NOMO-1 treated with dmso at 0.1 percent for 144 hours (cell line): Measurements from ENCODE around the gene MLLT3.
"Not testable (repeated sequence)": the region's sequence is repeated elsewhere in the genome, so short reads cannot be mapped to it uniquely, and the experiment has no call there.

Experiments
- DNase-seq: peaks from one replicate; lab custom pipeline; 2025; ENCODE audit not compliant: unreplicated experiment; lab: John Stamatoyannopoulos, UW

Gene MLLT3

GRCh38 chr9:20622330-20623020, at the start of gene MLLT3:
MLLT3 (minus strand) TSS chr9:20622499.
- DNase-seq = no peak

GRCh38 chr9:20671635-20672034, 49.3 kb upstream of the MLLT3 start:
- no peak for DNase-seq

- no peak for DNase-seq
Observed at GRCh38 chr9:20670395-20670794, 48.1 kb upstream of the MLLT3 start.

- no peak for DNase-seq
Observed at GRCh38 chr9:20664501-20664900, 42.2 kb upstream of the MLLT3 start.

DNA sequence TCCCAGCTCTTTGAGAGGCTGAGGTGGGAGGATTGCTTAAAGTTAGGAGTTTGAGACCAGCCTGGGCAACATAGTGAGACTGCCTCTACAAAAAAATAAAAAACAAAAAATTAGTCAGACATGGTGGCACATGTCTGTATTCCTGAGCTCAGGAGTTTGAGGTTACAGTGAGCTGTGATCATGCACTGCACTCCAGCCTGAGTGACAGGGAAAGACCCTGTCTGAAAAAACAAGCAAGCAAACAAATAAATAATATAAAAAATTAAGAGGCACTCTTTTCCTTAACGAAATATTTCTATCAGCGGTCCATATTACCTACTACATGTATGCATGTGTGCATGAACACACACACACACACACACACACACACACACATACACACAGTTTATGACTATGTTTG, 40.8 kb upstream of the MLLT3 start:
- no peak for DNase-seq

- no peak for DNase-seq
Observed at GRCh38 chr9:20662156-20662555, 39.9 kb upstream of the MLLT3 start.

DNA sequence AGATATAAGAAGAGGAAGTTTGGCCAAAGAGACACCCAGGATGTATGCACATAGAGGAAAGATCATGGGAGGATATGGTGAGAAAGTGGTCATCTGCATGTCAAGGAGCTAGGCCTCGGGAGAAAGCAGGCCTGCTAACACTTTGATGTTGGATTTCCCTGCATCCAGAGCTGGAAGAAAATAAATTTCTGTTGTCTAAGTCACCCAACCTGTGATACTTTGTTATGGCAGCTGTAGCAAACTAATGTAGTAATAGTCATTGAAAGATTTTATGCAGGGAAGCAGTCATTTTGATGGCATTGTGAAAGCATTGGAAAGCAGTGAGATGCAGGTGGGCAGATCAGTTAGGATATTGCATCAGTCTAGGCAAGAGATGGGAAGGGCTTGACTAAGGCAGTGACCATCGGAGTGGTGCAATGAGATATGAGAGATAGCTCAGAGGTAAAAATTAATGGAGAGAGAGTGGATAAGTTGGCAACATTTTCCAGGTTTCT, 37.2 kb upstream of the MLLT3 start:
- DNase-seq = no peak

DNA sequence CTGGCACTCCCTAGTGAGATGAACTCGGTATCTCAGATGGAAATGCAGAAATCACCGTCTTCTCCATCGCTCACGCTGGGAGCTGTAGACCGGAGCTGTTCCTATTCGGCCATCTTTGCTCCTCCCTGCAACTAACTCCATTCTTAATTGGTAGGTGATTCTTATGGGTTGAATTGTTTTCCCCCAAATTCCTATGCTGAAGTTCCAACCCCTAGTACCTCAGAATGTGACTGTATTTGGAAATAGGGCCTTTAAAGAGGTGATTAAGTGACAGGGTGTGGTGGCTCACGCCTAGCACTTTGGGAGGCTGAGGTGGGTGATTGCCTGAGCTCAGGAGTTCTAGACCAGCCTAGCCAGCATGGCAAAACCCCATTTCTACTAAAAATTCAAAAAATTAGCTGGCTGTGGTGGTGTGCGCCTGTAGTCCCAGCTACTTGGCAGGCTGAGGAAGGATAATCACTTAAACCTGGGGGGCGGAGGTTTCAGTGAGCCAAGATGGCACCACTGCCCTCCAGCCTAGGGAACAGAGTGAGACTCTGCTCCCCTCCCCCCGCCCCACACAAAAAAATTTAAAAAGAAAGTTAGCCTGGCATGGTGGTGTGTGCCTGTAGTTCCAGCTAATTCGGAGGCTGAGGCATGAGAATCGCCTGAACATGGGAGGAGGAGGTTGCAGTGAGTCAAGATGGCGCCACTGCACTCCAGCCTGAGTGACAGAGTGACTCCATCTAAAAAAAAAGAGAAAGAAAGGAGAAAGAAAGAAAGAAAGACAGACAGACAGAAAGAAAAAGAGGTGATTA, 36.6 kb upstream of the MLLT3 start:
- DNase-seq = no peak

- not testable (repeated sequence) for DNase-seq
Observed at GRCh38 chr9:20658246-20658667, 36.0 kb upstream of the MLLT3 start.

DNA sequence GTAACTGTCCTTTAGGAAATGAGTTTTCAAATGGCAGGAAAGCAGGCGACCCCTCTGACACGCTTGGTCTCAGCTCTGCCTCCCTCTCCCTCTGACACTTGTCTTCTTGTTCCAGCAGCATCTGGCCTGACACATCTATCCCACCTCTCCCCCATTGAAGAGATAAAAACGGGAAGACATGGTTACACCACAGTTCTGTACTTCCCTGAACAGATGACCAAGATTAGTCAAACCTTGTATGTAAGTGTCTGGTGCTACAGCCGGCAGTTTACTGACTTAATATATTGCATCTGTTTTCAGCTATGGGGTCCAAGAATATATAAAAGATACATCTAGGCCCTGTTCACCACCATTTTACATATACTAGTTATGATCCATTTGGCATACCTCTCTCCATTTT, 29.6 kb upstream of the MLLT3 start:
- DNase-seq = no peak

GRCh38 chr9:20650750-20651299, 28.5 kb upstream of the MLLT3 start:
- DNase-seq = no peak

- no peak for DNase-seq
Observed at GRCh38 chr9:20650313-20650712, 28.0 kb upstream of the MLLT3 start.

- no peak for DNase-seq
Observed at GRCh38 chr9:20649381-20649780, 27.1 kb upstream of the MLLT3 start.

GRCh38 chr9:20646656-20647055, 24.4 kb upstream of the MLLT3 start:
- no peak for DNase-seq

- DNase-seq = no peak
Observed at GRCh38 chr9:20643660-20644059, 21.4 kb upstream of the MLLT3 start.

- DNase-seq = no peak
Observed at GRCh38 chr9:20642045-20642444, 19.7 kb upstream of the MLLT3 start.

- no peak for DNase-seq
Observed at GRCh38 chr9:20640331-20641187, 18.3 kb upstream of the MLLT3 start.

GRCh38 chr9:20636888-20637440, 14.7 kb upstream of the MLLT3 start:
- no peak for DNase-seq

GRCh38 chr9:20634895-20635294, 12.6 kb upstream of the MLLT3 start:
- DNase-seq = no peak

GRCh38 chr9:20632705-20633104, 10.4 kb upstream of the MLLT3 start:
- DNase-seq = no peak
